Pancreas (tissue), 10 donors: Measurements from ENCODE around the gene MBD4. TPM values are rescaled to one million over a fixed set of nuclear protein-coding genes. Genes with fewer than 3 reads are reported as not detected.
A peak's percentile ranks its signal among the peaks of the same experiment; 100 is the strongest.

Source experiments
- ATAC-seq, 4 donors: fragments of 200-7000 bp; cut with Tn5 transposase; one replicate each; pipeline versions ENCODE4 v1.8.0 to v1.9.1; 2020; ENCODE audit warnings: mild to moderate bottlenecking in 4 of 4, moderate library complexity in 4 of 4
- DNase-seq, 6 donors: peaks; one replicate each; pipeline ENCODE4 v3.0.0-alpha.2; 2020
- FAIRE-seq: peaks from 2 replicates; lab custom pipeline; 2012; peaks lifted over from hg19 to GRCh38; lab: Jason Lieb, UNC
- H3K27ac ChIP-seq, 4 donors: fragments of 200-600 bp; sonication (generic); 1 replicate in 3 of 4; 2 replicates in 1 of 4; pipeline versions ENCODE4 v1.5.0 to v1.8.0; 2020
- H3K27me3 ChIP-seq, 4 donors: fragments of 200-600 bp; one replicate each; pipeline ENCODE4 v1.8.0; 2021
- H3K36me3 ChIP-seq, 3 donors: fragments of 200-600 bp; sonication (generic) in 1 of 3; one replicate each; pipeline versions ENCODE4 v1.5.0 to v1.8.0; 2020 to 2021
- H3K4me1 ChIP-seq, 3 donors: fragments of 200-600 bp; one replicate each; pipeline ENCODE4 v1.8.0; 2021
- H3K4me3 ChIP-seq, 4 donors: fragments of 200-600 bp; sonication (generic) in 2 of 4; one replicate each; pipeline versions ENCODE4 v1.5.0 to v1.8.0; 2020 to 2021
- H3K9me3 ChIP-seq, 4 donors: fragments of 200-600 bp; one replicate each; pipeline ENCODE4 v1.8.0; 2021
- WGBS, 2 donors: extraction: QIAGEN DNeasy Blood & Tissue Kit; methylation state at CpG; one replicate each; pipeline ENCODE4 v1.1.7; 2013; 5-methylcytosine and 5-hydroxymethylcytosine counted together
- intact Hi-C, 3 donors: fragments of 100-400 bp; cut with DNase I; formaldehyde crosslinking; loops; one replicate each; pipeline versions ENCODE4 v1.11.1 to v1.14.2; 2022
- polyA plus RNA-seq, 2 donors: library from polyadenylated mRNA; stranded (reverse); fragments of 200-250 nt; gene quantifications; one replicate each; pipeline ENCODE4 v1.2.3, GENCODE V29; 2013
- total RNA-seq, 6 donors: library from RNA; stranded (reverse); fragmentation: NEBNext Ultra II Directional in 4 of 6; extraction: Animal tissue kit (Norgen Biotek cat#: 25700) in 4 of 6; gene quantifications; one replicate each; pipeline versions ENCODE4 v1.2.1 to v1.2.4, GENCODE V29; 2021 to 2023
- TF ChIP-seq, protein P1 (sequence below), 4 donors: fragments of 200-600 bp; sonication (generic) in 3 of 4; IDR thresholded peaks; one replicate each; pipeline versions ENCODE4 v1.5.0 to v1.8.0; 2021; ENCODE audit warnings: antibody characterized with exemption in 4 of 4
- donor health status: healthy with polysubstance abuse.
- donor health status: DM: no; HTN: no; CAD: no; lungs with moderate emphysema.
- donor health status: DM: no; HTN: no; CAD: no.
- donor health status: control.
- donor health status: control.
- donor health status: Bipolar disorder and iron deficiency.
- donor health status: DM: yes; HTN: yes; CAD: no.
- donor health status: DM: no; HTN: no; CAD: no.
- donor health status: DM: no; HTN: no; CAD: no.
- donor health status: DM: yes; HTN: yes; CAD: no.

MBD4 gene
- total and polyA plus RNA-seq, 8 donors, result 8.4 to 19.7 (median 15.0) TPM

DNA sequence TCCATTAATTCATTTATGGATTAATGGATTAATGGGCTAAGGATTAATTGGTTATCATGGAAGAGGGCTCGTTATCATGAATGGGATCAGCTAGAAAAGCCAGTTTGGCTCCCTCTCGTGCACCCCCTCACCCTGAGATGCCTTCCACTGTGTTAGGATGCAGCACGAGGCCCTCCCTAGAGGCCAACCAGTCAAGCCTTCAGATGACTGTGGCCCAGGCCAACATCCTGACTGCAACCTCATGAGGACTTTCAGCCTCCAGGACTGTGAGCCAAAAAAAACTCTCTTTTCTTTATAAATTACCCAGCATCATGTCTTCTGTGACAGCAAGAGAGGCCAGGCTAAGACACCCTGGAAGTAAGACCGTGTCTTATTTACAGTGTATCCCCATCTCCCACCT is 20.3 kb downstream of the MBD4 start:
- FAIRE-seq (no peak), ATAC-seq (no peak), DNase-seq (no peak)
- H3K36me3 ChIP-seq, result no peaks in the 10 kb centered on the region
- no peaks in the 10 kb centered on the region for H3K4me1 ChIP-seq
- no peak overlapping the region for H3K4me3 ChIP-seq
- H3K9me3 ChIP-seq, result no peaks in the 10 kb centered on the region
- TF ChIP-seq, protein P1, sequence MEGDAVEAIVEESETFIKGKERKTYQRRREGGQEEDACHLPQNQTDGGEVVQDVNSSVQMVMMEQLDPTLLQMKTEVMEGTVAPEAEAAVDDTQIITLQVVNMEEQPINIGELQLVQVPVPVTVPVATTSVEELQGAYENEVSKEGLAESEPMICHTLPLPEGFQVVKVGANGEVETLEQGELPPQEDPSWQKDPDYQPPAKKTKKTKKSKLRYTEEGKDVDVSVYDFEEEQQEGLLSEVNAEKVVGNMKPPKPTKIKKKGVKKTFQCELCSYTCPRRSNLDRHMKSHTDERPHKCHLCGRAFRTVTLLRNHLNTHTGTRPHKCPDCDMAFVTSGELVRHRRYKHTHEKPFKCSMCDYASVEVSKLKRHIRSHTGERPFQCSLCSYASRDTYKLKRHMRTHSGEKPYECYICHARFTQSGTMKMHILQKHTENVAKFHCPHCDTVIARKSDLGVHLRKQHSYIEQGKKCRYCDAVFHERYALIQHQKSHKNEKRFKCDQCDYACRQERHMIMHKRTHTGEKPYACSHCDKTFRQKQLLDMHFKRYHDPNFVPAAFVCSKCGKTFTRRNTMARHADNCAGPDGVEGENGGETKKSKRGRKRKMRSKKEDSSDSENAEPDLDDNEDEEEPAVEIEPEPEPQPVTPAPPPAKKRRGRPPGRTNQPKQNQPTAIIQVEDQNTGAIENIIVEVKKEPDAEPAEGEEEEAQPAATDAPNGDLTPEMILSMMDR (IDR thresholded peaks at IDR 0.05), result no peak
- intact Hi-C loops, result no loop called here
- H3K27ac ChIP-seq, result no peak overlapping the region
- no peaks in the 10 kb centered on the region for H3K27me3 ChIP-seq
- 72 to 90% methylated on average over 4 of the region's 4 CpGs for WGBS, 2 donors

DNA sequence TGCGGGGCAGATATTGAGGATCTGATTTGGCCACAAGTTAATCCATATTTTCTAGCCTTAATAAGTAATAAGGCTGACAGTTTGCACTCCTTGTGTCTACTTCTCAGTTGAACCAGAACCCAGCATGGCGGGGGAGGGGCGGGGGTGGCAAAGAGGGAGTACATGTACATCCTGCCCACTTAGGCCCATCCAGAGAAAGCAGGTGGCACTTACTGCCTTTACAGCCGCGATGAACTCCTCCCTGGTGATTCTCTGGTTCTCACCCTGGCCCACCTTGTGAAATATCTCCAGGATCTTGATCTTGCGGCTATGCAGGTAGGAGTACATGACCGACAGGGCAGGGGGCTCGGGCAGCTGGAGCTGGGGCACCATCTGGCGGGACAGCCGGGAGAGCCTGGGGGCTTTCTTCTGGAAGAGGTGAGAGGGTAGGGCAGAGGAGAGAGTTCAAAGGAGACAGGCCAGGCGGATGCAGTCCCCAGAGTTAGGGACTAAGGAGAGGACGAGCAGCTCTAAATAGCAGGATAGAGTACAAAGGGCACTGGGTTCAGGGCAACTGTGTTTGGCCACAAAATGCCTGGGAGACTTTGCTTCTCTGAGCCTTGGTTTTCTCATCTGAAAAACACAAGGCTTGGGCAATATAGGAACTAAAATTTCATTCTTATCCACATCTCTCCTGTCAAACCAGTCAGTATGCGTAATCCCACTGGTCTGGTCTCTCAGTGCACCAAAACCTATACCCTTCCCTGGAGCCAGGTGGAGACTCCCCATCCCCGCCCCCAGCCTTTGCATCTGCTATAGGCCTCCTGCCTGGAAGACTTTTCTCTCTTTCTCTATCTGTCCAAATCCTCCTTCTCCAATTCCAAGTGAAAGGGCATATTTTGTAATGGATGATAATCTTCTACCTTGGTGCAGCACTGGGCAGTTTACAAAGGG is 21.4 kb downstream of the MBD4 start:
- intact Hi-C loops, result no loop called here
- FAIRE-seq (no peak), ATAC-seq (no peak), DNase-seq (no peak)
- Histone ChIP-seq H3K9me3 (no peaks in the 10 kb centered on the region), H3K4me1 (no peaks in the 10 kb centered on the region), H3K36me3 (no peaks in the 10 kb centered on the region), H3K27me3 (no peaks in the 10 kb centered on the region), H3K27ac (no peak overlapping the region), H3K4me3 (no peak overlapping the region)
- 76 to 82% methylated on average over 14 of the region's 14 CpGs for WGBS, 2 donors
- TF ChIP-seq, protein P1 (IDR thresholded peaks at IDR 0.05), result no peak

DNA sequence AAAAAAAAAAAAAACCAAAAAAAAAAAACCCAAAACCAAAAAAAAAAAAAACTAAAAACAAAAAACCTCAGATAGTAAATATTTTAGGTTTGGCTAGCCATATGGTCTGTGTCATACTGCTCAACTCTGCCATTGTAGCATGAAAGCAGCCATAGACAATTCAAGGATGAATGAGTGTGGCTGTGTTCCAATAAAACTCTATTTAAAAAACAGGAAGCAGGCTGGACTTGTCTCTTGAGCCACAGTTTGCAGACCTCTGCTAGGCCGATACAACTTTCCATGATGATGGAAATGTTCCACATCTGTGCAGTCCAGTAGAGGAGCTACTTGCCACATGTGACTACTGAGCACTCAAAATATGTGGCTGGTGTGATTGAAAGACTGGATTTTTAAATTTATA is 22.4 kb downstream of the MBD4 start:
- intact Hi-C loops, result no loop called here
- no peaks in the 10 kb centered on the region for H3K36me3 ChIP-seq
- no peak for FAIRE-seq
- no peak for DNase-seq
- H3K27me3 ChIP-seq, result no peaks in the 10 kb centered on the region
- 71 to 87% methylated on average over 1 of the region's 1 CpG for WGBS, 2 donors
- ATAC-seq, result peak in 1 of 4 donors; percentile 54
- H3K27ac ChIP-seq, result no peak overlapping the region
- no peaks in the 10 kb centered on the region for H3K4me1 ChIP-seq
- TF ChIP-seq, protein P1 (IDR thresholded peaks at IDR 0.05), result no peak
- no peak overlapping the region for H3K4me3 ChIP-seq
- H3K9me3 ChIP-seq, result no peaks in the 10 kb centered on the region

DNA sequence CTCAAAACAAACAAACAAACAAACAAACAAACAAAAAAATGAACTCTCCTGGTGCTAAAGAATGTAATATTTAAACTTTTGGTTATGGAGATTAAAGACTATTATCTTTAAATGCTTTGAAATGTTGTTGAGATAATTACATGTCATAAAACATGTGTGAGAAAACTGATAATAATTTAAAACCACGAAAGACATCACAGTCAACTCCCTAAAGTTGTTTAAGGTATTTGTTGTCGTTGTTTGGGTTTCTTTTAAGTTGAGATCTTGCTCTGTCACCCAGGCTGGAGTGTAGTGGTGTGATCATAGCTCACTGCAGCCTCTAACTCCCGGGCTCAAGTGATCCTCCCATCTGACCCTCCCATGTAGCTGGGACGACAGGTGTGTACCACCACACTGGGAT is 23.3 kb downstream of the MBD4 start:
- no peak for DNase-seq
- H3K4me3 ChIP-seq, result no peak overlapping the region
- H3K9me3 ChIP-seq, result no peaks in the 10 kb centered on the region
- intact Hi-C loops, result no loop called here
- no peaks in the 10 kb centered on the region for H3K36me3 ChIP-seq
- H3K27me3 ChIP-seq, result no peaks in the 10 kb centered on the region
- H3K4me1 ChIP-seq, result no peaks in the 10 kb centered on the region
- ATAC-seq, result no peak
- WGBS, 2 donors, result 74 to 79% methylated on average over 4 of the region's 4 CpGs
- TF ChIP-seq, protein P1 (IDR thresholded peaks at IDR 0.05), result no peak
- H3K27ac ChIP-seq, result no peak overlapping the region
- no peak for FAIRE-seq

DNA sequence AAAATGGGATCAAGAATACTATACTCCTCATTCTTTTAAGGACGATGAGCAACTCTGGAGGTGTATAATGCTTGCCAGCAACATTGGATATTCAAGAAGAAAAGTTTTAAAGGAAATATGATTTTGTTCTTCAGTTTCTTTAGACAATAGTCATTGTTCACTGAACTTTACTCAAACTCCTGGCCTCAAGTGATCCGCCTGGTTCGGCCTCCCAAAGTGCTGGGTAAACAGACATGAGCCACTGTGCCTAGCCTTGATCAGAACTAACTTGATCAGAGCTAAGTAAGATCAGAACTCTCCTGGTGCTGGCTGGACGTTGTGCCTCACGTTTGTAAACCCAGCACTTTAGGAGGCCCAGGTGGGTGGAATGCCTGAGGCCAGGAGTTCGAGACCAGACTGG is 23.9 kb downstream of the MBD4 start:
- intact Hi-C loops, result no loop called here
- Histone ChIP-seq H3K27me3 (no peaks in the 10 kb centered on the region), H3K36me3 (no peaks in the 10 kb centered on the region), H3K4me3 (no peak overlapping the region), H3K27ac (no peak overlapping the region), H3K9me3 (no peaks in the 10 kb centered on the region), H3K4me1 (no peaks in the 10 kb centered on the region)
- FAIRE-seq (no peak), ATAC-seq (no peak), DNase-seq (no peak)
- 75 to 83% methylated on average over 6 of the region's 6 CpGs for WGBS, 2 donors
- TF ChIP-seq, protein P1 (IDR thresholded peaks at IDR 0.05), result no peak
